Stimulated activated memory B cell treated with anti-CD40 and anti-IgM and Interleukin-4, amounts not matched to agents 10 μg/mL and 1 μg/mL and 100 μg/mL, for 72 hours (primary cell): ENCODE results near the gene KIF20A.
"Not testable (repeated sequence)": the region's sequence is repeated elsewhere in the genome, so short reads cannot be mapped to it uniquely, and the experiment has no call there.

Experiments used
- ATAC-seq: fragments of 150-1000 bp; cut with Tn5 transposase; 2 replicates; pipeline ENCODE4 v1.10.0; 2021
- H3K27ac Mint-ChIP-seq: one replicate; pipeline ENCODE4 v1.8.0; 2022; ENCODE audit warnings: mild to moderate bottlenecking, mixed read lengths
- H3K27me3 Mint-ChIP-seq: one replicate; pipeline ENCODE4 v1.8.0; 2022; ENCODE audit warnings: mixed read lengths
- H3K36me3 Mint-ChIP-seq: one replicate; pipeline ENCODE4 v1.8.0; 2022; ENCODE audit warnings: mixed read lengths
- H3K4me1 Mint-ChIP-seq: one replicate; pipeline ENCODE4 v1.8.0; 2022; ENCODE audit warnings: mixed read lengths
- H3K4me3 Mint-ChIP-seq: one replicate; pipeline ENCODE4 v1.8.0; 2022; ENCODE audit warnings: mild to moderate bottlenecking, moderate library complexity, mixed read lengths
- H3K9me3 Mint-ChIP-seq: one replicate; pipeline ENCODE4 v1.8.0; 2022; ENCODE audit warnings: mixed read lengths

Gene KIF20A

DNA sequence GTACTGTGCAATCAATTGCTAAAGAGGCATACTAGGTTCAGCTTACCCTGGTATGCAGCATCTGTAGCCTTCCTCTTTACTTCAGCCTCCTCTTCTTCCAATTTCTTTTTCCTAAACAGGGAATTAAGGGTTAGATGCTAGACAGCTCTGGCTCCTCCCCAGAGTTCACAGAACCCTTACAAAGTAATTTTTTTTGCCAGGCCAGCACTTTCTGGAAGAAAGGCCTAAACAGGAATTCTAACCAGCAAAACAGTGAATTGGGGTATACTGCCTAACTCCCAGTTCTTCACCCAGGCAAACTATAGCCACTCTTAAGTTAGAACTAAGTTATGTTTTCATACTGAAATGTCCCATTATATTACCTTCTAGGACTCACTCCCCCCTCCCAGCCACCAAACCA is 8.6 kb upstream of the KIF20A start:
- no peak overlapping the region for H3K4me3 Mint-ChIP-seq
- peaks cover 82% of the 10 kb centered on the region for H3K36me3 Mint-ChIP-seq
- H3K9me3 Mint-ChIP-seq: no peaks in the 10 kb centered on the region

DNA sequence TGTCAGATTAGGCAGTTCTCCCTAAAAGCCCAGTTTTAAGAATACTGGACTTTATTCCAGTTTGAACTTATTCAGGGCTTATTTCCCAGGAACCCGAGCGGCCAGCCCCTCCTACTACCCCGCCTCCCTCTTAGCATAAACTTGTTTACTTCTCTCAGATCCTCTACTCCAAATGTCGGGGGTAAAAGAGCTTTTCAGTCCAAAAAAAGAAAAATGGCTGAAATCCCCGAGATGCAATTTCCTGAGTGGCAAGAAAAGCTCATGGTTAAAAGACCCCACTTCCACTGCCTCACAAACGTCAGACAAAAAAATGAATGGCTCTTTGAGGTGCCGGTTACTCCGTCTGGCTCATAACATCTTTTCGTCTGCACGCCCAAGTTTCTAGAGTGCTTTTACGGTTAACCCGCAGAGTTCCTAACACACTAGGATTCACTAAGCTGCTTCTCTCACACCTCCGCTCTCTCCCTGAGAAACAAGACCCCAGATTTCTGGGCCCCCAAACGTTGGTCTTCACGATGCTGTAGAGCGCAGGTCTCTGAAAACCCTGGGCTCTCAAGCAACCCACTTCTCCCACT is 884 bp upstream of the KIF20A start:
- Mint-ChIP-seq H3K9me3 (no peaks in the 10 kb centered on the region), H3K27me3 (no peaks in the 10 kb centered on the region), H3K27ac (no peak overlapping the region), H3K4me3 (no peak overlapping the region), H3K36me3 (peaks cover 16% of the 10 kb centered on the region), H3K4me1 (peaks cover 6% of the 10 kb centered on the region)
- peak; percentile 50 for ATAC-seq

More for the DNA sequence above, 8.6 kb upstream of the KIF20A start:
- ATAC-seq: no peak
- Mint-ChIP-seq H3K27me3 (no peaks in the 10 kb centered on the region), H3K4me1 (peaks cover 6% of the 10 kb centered on the region), H3K27ac (no peak overlapping the region)

DNA sequence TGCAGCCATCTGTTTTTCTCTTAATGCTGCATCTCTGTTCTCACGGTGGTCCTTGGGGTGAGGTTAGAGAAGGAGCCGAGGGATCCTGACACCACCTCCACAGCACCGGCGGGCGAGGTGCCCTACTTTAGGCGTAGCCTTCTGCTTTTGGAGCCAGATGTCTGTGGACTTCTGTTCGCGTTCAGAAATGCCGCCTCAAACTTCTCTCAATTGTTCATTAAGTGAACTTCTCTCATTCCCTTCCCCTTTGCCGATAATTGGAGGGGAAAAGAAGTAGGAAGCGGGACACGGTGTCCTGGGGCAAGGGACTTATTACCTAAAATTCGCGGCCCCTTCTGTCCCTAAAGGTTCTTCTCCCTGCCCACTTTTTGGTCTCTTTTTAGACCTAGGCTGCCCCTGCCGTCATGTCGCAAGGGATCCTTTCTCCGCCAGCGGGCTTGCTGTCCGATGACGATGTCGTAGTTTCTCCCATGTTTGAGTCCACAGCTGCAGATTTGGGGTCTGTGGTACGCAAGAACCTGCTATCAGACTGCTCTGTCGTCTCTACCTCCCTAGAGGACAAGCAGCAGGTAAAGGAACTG is 455 bp downstream of the KIF20A start:
- peaks cover 10% of the 10 kb centered on the region for H3K36me3 Mint-ChIP-seq
- H3K4me3 Mint-ChIP-seq: no peak overlapping the region
- no peak for ATAC-seq
- no peaks in the 10 kb centered on the region for H3K27me3 Mint-ChIP-seq
- H3K4me1 Mint-ChIP-seq: no peaks in the 10 kb centered on the region
- no peak overlapping the region for H3K27ac Mint-ChIP-seq
- no peaks in the 10 kb centered on the region for H3K9me3 Mint-ChIP-seq

DNA sequence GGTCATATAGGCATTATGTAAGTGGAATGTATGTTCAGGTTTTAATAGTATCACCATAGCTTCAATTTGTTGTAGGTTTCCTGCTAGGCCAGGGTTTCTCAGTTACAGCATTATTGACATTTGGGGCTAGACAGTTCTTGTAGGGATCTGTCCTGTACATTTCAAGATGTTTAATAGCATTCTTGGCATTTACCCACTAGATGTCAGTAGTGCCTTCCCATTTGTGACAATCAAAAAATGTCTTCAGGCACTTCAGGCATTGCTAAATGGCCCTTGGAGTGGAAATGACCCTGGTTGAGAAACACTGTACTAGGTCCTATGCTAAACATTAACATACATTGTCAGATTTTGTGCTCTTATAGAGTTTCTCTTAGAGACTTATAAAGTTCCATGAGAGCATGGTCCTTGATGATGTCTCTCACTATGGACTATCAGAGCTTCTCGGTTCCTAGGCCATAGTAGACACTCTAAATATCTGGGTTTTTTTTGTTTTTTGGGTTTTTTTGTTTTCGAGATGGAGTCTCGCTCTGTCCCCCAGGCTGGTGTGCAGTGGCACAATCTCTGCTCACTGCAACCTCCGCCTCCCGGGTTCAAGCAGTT is 1.4 kb downstream of the KIF20A start:
- H3K9me3 Mint-ChIP-seq: no peaks in the 10 kb centered on the region
- H3K27ac Mint-ChIP-seq: no peak overlapping the region

DNA sequence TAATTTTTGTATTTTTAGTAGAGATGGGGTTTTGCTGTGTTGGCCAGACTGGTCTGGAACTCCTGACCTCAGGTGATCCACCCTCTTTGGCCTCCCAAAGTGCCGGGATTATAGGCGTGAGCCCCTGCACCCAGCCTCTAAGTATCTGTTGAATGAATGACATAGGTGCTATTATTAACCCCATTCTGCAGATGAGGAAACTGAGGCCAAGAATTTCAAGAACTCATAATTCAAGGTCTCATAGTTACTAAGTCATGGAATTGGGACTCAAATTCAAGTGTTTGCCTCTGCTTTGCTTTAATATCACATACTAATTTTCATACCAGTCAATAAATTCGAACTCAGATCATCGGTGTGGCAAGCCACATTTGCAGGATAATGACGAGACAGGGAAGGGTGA is 1.9 kb downstream of the KIF20A start:
- peaks cover 10% of the 10 kb centered on the region for H3K36me3 Mint-ChIP-seq
- no peaks in the 10 kb centered on the region for H3K27me3 Mint-ChIP-seq
- H3K9me3 Mint-ChIP-seq: no peaks in the 10 kb centered on the region
- H3K4me3 Mint-ChIP-seq: no peak overlapping the region
- no peak overlapping the region for H3K27ac Mint-ChIP-seq
- H3K4me1 Mint-ChIP-seq: peaks cover 1% of the 10 kb centered on the region
- ATAC-seq: no peak

More for the DNA sequence above, 1.4 kb downstream of the KIF20A start:
- Mint-ChIP-seq H3K4me1 (no peaks in the 10 kb centered on the region), H3K4me3 (no peak overlapping the region), H3K36me3 (peaks cover 12% of the 10 kb centered on the region), H3K27me3 (no peaks in the 10 kb centered on the region)
- no peak for ATAC-seq

DNA sequence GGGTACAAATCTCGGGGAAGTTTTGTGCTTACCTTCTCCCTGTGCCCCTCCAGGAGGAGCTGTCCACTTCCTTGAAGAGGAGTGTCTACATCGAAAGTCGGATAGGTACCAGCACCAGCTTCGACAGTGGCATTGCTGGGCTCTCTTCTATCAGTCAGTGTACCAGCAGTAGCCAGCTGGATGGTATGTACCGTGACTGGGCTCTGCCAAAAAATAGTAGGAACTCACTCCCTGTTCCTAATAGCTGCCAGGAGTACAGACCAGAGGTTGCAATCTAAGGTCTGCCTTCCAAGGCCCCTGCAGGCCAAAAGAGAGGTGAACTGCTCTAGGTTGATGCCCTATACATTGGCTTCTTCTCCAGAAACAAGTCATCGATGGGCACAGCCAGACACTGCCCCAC is 3.9 kb downstream of the KIF20A start:
- Mint-ChIP-seq H3K36me3 (peaks cover 16% of the 10 kb centered on the region), H3K4me3 (no peak overlapping the region), H3K9me3 (no peaks in the 10 kb centered on the region), H3K27ac (no peak overlapping the region), H3K27me3 (no peaks in the 10 kb centered on the region), H3K4me1 (peaks cover 7% of the 10 kb centered on the region)
- ATAC-seq: no peak

DNA sequence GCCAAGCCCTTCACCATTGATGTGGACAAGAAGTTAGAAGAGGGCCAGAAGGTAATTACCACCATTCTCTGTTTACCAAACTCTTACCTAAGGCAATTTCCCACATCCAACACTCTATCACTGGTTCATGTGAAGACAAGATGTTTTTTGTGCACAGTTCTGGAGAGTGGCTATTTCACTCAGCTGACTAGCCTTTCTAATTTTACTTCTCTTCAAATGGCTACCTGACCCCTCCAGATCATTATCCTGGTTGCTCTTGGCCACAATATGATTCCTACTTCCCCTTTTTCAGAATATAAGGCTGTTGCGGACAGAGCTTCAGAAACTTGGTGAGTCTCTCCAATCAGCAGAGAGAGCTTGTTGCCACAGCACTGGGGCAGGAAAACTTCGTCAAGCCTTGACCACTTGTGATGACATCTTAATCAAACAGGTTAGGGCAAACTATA is 7.1 kb downstream of the KIF20A start:
- H3K4me3 Mint-ChIP-seq: no peak overlapping the region
- no peak overlapping the region for H3K27ac Mint-ChIP-seq
- peaks cover 7% of the 10 kb centered on the region for H3K4me1 Mint-ChIP-seq
- ATAC-seq: peak; percentile 66
- H3K9me3 Mint-ChIP-seq: no peaks in the 10 kb centered on the region
- peaks cover 34% of the 10 kb centered on the region for H3K36me3 Mint-ChIP-seq
- H3K27me3 Mint-ChIP-seq: no peaks in the 10 kb centered on the region

DNA sequence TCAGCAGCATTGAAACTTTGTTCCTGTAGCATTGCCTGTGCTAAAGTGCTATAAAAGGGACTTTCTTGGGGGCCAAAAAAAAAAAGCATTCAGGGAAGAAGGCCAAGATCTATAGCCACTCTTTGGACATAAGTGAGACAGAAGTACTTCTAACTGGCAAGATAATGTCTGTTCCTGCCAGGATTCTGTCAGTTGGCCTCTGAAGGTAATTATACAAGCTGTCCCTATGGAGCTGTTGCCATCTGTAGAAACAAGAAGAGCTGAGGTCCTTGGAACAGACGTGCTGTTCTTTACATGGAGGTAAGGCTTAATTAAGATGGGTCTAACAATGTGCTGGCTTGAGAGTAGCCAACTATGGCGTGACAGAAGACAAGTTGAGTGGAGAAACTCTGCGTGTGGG is 9.7 kb downstream of the KIF20A start:
- Mint-ChIP-seq H3K27ac (no peak overlapping the region), H3K4me1 (peaks cover 7% of the 10 kb centered on the region), H3K4me3 (no peak overlapping the region), H3K9me3 (no peaks in the 10 kb centered on the region), H3K27me3 (no peaks in the 10 kb centered on the region), H3K36me3 (peaks cover 55% of the 10 kb centered on the region)
- no peak for ATAC-seq

DNA sequence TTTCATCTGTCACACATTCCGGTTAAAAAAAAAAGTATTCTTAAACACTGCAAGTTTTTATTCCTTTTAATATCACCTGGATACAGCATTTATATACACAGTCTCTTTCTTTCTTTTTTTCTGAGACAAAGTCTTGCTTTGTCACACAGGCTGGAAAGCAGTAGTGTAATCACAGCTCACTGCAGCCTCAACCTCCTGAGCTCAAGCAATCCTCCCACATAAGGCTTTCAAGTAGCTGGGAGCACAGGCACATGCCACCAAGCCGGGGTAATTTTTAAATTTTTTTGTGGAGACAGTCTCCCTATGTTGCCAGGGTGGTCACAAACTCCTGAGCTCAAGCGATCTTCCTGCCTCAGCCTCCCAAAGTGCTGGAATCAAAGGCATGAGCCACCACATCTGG is 13.9 kb downstream of the KIF20A start:
- no peak overlapping the region for H3K27ac Mint-ChIP-seq
- H3K36me3 Mint-ChIP-seq: peaks cover 60% of the 10 kb centered on the region
- no peaks in the 10 kb centered on the region for H3K27me3 Mint-ChIP-seq
- no peak overlapping the region for H3K4me3 Mint-ChIP-seq
- peaks cover 3% of the 10 kb centered on the region for H3K9me3 Mint-ChIP-seq
- no peak for ATAC-seq
- H3K4me1 Mint-ChIP-seq: no peaks in the 10 kb centered on the region

DNA sequence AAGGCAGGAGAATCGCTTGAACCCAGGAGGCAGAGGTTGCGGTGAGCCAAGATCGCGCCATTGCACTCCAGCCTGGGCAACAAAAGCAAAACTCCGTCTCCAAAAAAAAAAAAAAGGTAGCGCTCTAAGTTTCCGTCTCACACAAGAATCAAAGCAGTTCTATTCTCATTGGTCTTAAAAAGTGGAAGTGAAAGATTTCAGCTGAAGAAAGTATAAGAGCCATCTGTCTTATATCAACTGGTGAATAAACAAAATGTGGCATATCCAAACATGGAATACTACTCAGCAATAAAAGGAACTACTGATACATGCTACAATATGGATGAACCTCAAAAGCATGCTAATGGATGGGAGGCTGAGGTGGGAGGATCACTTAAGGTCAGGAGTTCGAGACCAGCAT is 14.9 kb downstream of the KIF20A start:
- not testable (repeated sequence) for H3K27me3 Mint-ChIP-seq, H3K9me3 Mint-ChIP-seq, H3K4me3 Mint-ChIP-seq, ATAC-seq, H3K4me1 Mint-ChIP-seq
- Mint-ChIP-seq H3K36me3 (peaks cover 59% of the 10 kb centered on the region), H3K27ac (peak overlapping the region; percentile 4)

DNA sequence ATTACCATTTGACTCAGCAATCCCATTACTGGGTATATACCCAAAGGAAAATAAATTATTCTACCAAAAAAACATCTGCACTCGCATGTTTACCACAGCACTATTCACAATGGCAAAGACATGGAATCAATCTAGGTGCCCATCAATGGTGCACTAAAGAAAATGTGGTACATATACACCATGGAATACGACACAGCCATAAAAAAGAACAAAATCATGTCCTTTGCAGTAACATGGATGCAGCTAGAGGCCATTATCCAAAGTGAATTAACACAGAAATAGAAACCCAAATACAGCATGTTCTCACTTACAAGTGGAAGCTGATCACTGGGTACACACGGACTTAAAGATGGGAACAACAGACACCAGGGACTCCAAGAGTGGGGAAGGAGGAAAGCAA is 32.1 kb downstream of the KIF20A start:
- Mint-ChIP-seq H3K27me3 (no peaks in the 10 kb centered on the region), H3K4me1 (peaks cover 20% of the 10 kb centered on the region), H3K4me3 (peak overlapping the region; percentile 38), H3K36me3 (peaks cover 14% of the 10 kb centered on the region), H3K27ac (no peak overlapping the region), H3K9me3 (no peaks in the 10 kb centered on the region)
- ATAC-seq: no peak

DNA sequence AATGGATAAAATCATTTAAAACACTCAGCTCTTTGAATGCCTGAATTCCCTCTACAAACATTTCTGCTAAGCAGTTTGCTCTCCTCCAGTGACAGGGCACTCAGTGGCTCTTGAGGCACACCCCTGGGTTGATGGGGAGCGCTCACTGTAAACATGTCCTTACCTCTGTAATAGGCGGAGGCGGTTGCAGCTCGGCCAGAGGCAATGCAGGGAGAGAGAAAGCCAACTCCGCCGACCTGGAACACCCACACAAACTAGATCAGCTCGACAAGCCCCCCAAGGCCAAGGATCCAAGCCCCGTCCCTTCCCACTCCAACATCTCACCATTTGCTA is 33.9 kb downstream of the KIF20A start:
- no peaks in the 10 kb centered on the region for H3K9me3 Mint-ChIP-seq
- peaks cover 20% of the 10 kb centered on the region for H3K4me1 Mint-ChIP-seq
- H3K27ac Mint-ChIP-seq: peak overlapping the region; percentile 97
- H3K36me3 Mint-ChIP-seq: peaks cover 14% of the 10 kb centered on the region
- peak; percentile 42 for ATAC-seq
- H3K4me3 Mint-ChIP-seq: peak overlapping the region; percentile 97
- H3K27me3 Mint-ChIP-seq: no peaks in the 10 kb centered on the region

DNA sequence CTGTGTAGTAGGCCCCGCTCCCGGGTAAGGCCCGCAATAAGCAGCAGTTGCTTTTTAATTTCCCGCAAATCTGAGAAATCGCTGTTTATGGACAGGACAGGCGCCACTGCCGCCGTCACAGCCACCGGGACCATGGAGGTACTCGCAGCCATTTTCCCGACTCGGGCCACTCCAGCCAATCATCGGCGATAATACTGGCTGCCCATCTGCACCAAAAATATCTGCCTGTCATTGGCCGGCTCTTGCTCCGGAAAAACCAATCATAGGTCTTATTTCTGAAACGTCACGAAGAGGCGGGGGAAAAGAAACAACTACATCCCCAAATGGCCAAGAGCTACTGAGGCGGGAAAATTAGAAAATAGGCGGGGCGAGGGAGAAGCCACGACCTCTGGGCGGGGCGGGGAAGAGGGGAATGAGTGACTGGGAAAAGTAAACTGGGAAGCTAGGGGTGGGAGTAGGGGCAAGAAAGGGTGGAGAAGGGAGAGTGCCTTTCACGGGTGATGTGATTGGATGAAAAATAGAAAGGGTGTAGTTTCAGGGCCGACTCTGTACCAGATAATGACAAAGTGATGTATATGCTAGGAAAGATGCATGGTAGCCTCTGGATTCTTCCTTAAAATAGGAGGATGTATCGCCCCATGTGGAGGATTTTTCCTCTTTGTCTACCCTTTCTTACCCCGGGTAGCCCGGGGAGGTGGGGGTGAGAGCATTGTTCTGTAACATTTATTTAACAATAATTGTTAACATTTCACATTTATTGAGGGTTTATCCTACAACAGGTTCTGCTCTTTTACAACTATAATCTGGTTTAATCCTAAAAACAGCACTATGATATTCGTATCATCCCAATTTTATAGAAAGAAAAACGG is 34.5 kb downstream of the KIF20A start, which contains the start of gene CDC23:
Gene CDC23 (minus strand): TSS at position 163 of the 869 bp plus-strand sequence. CDS start 11 bp downstream, at position 152.
- Mint-ChIP-seq H3K4me1 (peaks cover 20% of the 10 kb centered on the region), H3K27ac (peak within 1 kb of the TSS; percentile 97), H3K9me3 (no peaks in the 10 kb centered on the region), H3K36me3 (peaks cover 8% of the 10 kb centered on the region), H3K4me3 (peak within 1 kb of the TSS; percentile 97), H3K27me3 (no peaks in the 10 kb centered on the region)
- ATAC-seq: peak; percentile 99

DNA sequence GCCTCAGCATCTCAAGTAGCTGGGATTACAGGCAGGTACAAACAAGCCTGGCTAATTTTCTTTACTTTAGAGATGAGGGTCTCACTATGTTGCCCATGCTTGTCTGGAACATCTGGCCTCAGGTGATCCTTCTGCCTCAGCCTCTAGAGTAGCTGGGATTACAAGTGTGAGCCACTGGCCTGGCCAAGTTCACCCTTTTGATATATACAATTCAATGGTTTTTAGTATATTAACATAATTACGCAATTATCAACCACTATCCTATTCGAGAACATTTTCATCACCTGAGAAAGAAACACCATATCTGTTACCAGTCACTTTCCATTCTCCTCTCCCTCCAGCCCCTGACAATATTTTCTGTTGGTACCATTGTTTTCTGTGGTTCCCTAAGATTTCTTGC is 37.9 kb downstream of the KIF20A start:
- ATAC-seq: no peak
- H3K27ac Mint-ChIP-seq: no peak overlapping the region
- no peaks in the 10 kb centered on the region for H3K36me3 Mint-ChIP-seq
- H3K4me3 Mint-ChIP-seq: no peak overlapping the region
- H3K4me1 Mint-ChIP-seq: peaks cover 14% of the 10 kb centered on the region
- peaks cover 8% of the 10 kb centered on the region for H3K27me3 Mint-ChIP-seq
- H3K9me3 Mint-ChIP-seq: no peaks in the 10 kb centered on the region

DNA sequence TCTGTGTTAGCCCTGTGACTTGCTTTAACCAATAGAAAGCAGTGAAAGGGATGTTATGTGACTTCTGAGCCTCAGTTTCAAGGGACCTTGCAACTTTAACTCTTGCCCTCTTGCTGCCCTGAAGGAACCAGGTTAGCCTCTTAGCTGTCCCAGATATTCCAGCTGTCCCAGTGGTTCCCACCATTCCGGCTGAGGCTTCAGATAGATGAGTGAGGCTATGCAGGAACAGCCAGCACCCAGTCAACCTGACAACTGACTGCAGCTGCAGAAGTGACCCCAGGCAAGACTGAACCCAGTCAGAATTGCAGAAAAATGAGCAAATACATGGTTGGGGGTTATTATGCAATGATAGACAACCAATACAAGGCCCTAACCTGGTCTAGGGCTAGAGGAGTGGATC is 44.6 kb downstream of the KIF20A start:
- H3K36me3 Mint-ChIP-seq: no peaks in the 10 kb centered on the region
- H3K27ac Mint-ChIP-seq: no peak overlapping the region
- H3K27me3 Mint-ChIP-seq: peaks cover 24% of the 10 kb centered on the region
- no peak for ATAC-seq
- H3K4me3 Mint-ChIP-seq: no peak overlapping the region
- H3K4me1 Mint-ChIP-seq: no peaks in the 10 kb centered on the region
- H3K9me3 Mint-ChIP-seq: peaks cover 3% of the 10 kb centered on the region
